SW480 (cell line): ENCODE data around the gene P4HA3.

ENCODE experiments used
- DNase-seq: peaks from one replicate; pipeline ENCODE4 v3.0.0-alpha.2; 2016; ENCODE audit warnings: low spot score

The P4HA3 gene

GRCh38 chr11:74316772-74317505 lies 5.5 kb upstream of the P4HA3 start:
- no peak for DNase-seq

DNA sequence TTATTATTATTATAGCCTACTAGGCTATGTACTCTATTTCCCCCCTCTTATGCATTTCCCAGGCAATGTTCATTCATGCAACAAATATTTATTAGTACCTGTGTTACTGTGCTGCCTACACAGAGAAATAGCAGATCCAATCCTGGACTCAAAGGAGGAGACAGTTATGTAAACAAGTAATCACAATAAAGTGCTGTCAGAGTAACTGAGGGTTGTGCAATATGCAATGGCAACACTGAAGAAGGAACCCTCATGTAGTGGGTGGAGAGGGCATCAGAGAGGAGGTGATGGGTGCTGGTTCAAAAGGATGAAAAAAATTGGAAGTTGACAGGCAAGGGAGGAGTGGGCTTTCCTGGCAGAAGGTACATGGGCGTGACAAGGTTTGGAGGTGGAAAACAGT lies 886 bp upstream of the P4HA3 start:
- DNase-seq = no peak

GRCh38 chr11:74310857-74311256 lies 583 bp downstream of the P4HA3 start:
- no peak for DNase-seq

DNA sequence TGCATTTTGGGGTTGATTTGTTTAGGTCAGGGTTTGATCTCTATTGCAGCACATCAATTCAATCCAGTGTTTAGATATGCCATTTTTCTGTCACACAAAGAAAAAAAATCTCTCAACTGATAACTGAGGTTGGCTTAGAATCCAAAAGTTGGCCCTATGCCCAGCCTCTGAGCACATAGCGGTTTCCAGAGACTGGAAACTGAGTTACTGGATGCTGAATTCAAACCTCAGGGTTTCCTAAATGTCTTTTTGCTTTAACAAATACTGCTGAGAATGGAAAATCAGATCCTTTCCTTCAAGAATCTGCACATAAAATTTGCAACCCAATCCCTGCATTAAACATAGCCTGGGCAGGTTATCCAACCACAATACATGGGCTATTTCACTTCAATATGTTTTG lies 4.0 kb downstream of the P4HA3 start:
- DNase-seq = no peak

GRCh38 chr11:74306435-74307175 lies 4.8 kb downstream of the P4HA3 start:
- DNase-seq = no peak

GRCh38 chr11:74299015-74299414 lies 12.4 kb downstream of the P4HA3 start:
- DNase-seq = no peak

DNA sequence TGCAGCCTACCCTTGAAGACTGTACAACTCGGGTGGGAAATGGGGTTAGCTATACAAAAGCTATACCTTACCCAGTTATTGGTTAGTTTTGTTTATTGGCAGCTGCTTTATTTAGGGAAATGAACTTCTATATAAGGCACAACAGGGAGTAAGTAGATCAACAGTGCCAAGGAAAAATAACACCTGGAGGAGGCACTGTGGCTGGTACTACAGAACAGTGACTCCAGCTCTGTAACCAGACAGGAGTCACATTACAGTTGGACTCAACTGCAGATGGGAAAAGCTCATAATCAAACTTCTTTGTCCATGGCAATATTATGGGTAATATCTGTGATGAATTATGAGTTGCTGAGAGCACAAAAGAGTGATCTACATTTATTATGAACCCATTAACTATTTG lies 14.0 kb downstream of the P4HA3 start:
- no peak for DNase-seq

DNA sequence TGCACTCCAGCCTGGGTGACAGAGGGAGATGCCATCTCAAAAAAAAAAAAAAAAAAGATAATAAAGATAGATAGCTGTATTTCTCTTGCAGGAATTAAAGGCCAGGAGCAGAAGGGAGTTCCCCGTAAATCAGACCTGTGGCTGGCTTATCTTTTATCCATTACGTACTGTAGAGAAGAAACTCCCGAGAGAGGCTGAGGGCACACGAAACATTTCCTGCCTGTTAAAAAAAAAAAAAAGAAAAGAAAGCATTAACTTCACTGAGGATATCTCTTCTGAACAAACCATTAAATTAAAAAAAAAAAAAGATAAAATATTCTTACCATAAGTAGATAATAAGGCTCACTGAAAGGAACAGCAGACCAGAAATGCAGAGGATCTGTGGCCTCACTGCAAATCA lies 22.5 kb downstream of the P4HA3 start:
- DNase-seq = no peak

DNA sequence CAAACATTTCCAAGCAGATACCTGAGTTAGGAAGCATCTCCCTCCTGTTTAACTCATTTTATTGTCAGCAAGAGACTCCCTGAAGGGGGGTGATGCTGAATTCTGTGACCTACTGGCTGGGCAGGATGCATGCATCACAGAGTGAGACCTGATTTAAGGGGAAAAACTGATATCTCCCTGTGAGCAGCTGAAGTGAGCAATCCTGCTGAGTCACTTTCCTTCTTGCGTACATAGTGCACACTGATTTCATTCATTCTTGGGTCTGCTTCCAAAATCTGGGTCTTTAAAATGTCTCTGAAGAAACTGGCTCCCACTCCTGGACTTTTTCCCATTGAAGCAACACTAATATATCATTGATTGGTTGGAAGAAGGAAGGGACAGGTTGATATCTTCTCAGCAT lies 23.3 kb downstream of the P4HA3 start:
- no peak for DNase-seq

GRCh38 chr11:74284466-74284865 lies 27.0 kb downstream of the P4HA3 start:
- no peak for DNase-seq

GRCh38 chr11:74283580-74284180 lies 27.8 kb downstream of the P4HA3 start:
- DNase-seq = no peak

- DNase-seq = no peak
These were observed 28.5 kb downstream of the P4HA3 start for GRCh38 chr11:74282914-74283371.

GRCh38 chr11:74282421-74282820 lies 29.0 kb downstream of the P4HA3 start:
- DNase-seq = no peak

- no peak for DNase-seq
These were observed 30.9 kb downstream of the P4HA3 start for GRCh38 chr11:74280494-74280893.

GRCh38 chr11:74279256-74279655 lies 32.2 kb downstream of the P4HA3 start:
- no peak for DNase-seq

DNA sequence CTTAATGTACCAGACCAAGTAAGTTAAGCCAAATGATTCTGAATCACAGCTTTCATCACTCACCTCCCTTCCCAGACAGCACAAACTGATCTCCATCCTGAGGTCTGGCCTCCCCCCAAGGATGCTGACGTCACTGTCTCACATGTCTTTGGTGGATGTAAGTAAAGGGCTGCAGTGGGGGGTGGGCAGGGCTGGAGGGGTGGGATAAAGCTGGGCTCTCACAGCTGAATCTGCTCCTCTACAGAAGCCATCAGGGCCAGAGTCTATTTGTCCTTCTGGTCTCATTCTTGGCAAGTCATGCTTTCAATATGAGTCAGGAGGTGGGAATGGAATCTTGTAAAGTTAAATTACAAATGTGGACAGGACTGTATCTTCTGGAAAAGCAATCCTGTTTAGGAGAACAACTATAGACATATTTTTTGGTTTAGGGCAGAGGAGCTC lies 32.7 kb downstream of the P4HA3 start:
- no peak for DNase-seq

- DNase-seq = no peak
These were observed 33.3 kb downstream of the P4HA3 start for GRCh38 chr11:74278103-74278502.

GRCh38 chr11:74276581-74276980 lies 34.9 kb downstream of the P4HA3 start:
- DNase-seq = no peak

DNA sequence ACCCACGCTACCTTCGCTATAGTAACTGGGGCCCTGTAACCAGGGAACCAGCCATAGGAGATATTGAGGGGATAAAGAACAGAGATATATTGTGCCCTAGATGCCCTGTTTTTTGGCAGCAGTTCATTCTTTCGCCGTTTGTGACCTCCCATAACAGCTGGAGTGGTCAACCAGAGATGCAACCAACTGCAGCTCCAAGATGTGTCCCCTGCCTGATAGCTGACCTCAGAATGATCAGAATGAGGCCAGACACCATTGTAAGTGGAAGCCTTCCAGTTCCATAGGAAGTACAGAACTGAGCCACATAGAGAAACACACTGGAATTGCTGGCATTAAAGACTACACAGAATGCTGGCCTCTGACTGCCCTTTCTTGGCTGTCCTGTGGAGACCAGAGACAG lies 39.2 kb downstream of the P4HA3 start:
- DNase-seq = no peak

DNA sequence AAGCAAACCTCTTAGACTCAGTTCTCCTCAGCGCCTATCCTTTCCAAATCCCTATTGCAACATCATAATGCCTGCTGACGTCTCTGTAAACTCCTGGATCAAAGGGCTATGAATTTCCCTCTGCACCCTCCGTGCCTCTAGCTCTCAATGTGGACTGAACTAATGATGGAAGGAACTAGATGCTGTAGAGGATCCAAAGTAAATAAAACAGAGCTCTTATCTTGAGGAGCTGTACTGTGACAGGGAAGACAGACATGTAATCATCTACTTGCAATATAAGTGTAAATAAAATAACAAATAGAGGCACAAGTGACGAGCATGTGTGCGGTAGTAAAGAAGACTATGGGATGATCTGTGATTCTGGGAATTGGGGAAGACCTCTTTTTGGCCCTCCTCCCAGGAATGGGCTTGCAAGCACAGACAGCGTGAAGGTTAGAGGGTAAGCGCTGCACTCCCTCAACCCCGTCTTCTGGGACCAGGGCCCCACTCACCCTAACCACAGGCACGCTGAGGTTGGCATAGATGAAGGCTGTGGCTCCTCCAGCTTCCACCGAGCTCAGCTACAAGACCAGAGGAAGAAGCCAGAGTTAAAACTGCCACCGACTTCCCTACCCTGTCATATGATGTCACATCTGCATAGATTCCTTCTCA lies 42.2 kb downstream of the P4HA3 start:
- DNase-seq = no peak

DNA sequence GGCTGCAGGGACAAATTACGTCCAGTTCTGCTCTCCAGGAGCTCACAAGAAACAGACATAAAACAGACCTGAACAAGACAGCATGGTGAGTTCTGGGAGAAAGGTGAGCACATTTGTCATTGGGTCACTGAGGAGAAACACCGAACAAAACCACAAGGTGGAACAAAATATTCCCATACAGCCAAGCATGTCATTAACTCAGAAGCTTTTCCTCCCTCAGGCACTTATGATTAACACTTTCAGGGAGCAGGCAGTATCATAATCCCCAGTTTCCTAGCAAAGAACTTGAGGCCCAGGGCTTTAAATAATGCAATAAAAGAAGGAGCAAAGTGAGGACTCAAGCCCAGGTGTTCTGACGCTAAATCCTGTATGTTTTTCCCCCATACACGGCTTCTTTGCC lies 43.0 kb downstream of the P4HA3 start:
- no peak for DNase-seq

- DNase-seq = no peak
These were observed 44.4 kb downstream of the P4HA3 start for GRCh38 chr11:74267014-74267413.

- DNase-seq = no peak
These were observed 46.2 kb downstream of the P4HA3 start for GRCh38 chr11:74265256-74265655.
